Ovary (tissue), 9 donors: ENCODE results near the gene PEX5. TPM values are rescaled to one million over a fixed set of nuclear protein-coding genes. Genes with fewer than 3 reads are reported as not detected.
"Not testable (repeated sequence)": the region's sequence is repeated elsewhere in the genome, so short reads cannot be mapped to it uniquely, and the experiment has no call there.

Experiments
- DNase-seq, 5 donors: peaks; one replicate each; pipeline ENCODE4 v3.0.0-alpha.2; 2019 to 2020
- H3K27ac ChIP-seq, 2 donors: fragments of 200-600 bp; one replicate each; pipeline versions ENCODE4 v1.5.1 to v1.8.0; 2019 to 2022
- H3K27me3 ChIP-seq: fragments of 200-600 bp; one replicate; pipeline ENCODE4 v1.8.0; 2022
- H3K36me3 ChIP-seq: fragments of 200-600 bp; sonication (generic); one replicate; pipeline ENCODE4 v1.5.1; 2019
- H3K4me1 ChIP-seq: one replicate; pipeline ENCODE4 v1.8.1; 2013; ENCODE audit warnings: mild to moderate bottlenecking, moderate library complexity; ENCODE audit not compliant: insufficient read depth
- H3K4me3 ChIP-seq: fragments of 200-600 bp; sonication (generic); one replicate; pipeline ENCODE4 v1.5.1; 2017
- H3K9me3 ChIP-seq, 2 donors: fragments of 200-600 bp in 1 of 2; sonication (generic) in 1 of 2; one replicate each; pipeline versions ENCODE4 v1.5.1 to v1.8.1; 2013 to 2019; ENCODE audit warnings: mild to moderate bottlenecking in 1 of 2, moderate library complexity in 1 of 2
- EP300 ChIP-seq: sonication (generic); formaldehyde crosslinking; IDR thresholded peaks from one replicate; pipeline ENCODE4 v1.6.1; 2017; ENCODE audit warnings: antibody characterized with exemption
- POLR2A ChIP-seq: fragments of 450-650 bp; IDR thresholded peaks from one replicate; pipeline ENCODE4 v1.6.1; 2017; ENCODE audit warnings: antibody characterized with exemption, mild to moderate bottlenecking, moderate library complexity
- WGBS, 3 donors: extraction: QIAGEN DNeasy Blood & Tissue Kit in 1 of 3; methylation state at CpG; one replicate each; pipeline versions ENCODE4 v1.1.5 to v1.1.7; 2013 to 2017; 5-methylcytosine and 5-hydroxymethylcytosine counted together
- intact Hi-C, 4 donors: fragments of 100-400 bp; cut with DNase I; formaldehyde crosslinking; loops; one replicate each; pipeline versions ENCODE4 v1.11.0 to v1.15.1; 2022 to 2023
- polyA plus RNA-seq, 2 donors: library from polyadenylated mRNA; stranded (reverse); fragments of 200-250 nt in 1 of 2; fragments of 350-450 nt in 1 of 2; fragmentation: Illumina TruSeq in 1 of 2; extraction: RNeasy Lipid Tissue Mini Kit (QIAGEN cat#74804) in 1 of 2; gene quantifications; one replicate each; pipeline ENCODE4 v1.2.3, GENCODE V29; 2013 to 2014
- total RNA-seq, 7 donors: library from RNA; depleted of rRNA in 2 of 7; stranded (reverse); fragments of >200 nt in 2 of 7; fragmentation: NEBNext Ultra II Directional in 3 of 7; extraction: Animal tissue kit (Norgen Biotek cat#: 25700) in 3 of 7; gene quantifications; one replicate each; pipeline versions ENCODE4 v1.1.0 to v1.2.4, GENCODE V29; 2016 to 2023
- TF ChIP-seq, protein P1 (sequence below), 3 donors: fragments of 450-650 bp in 2 of 3; fragments of 200-600 bp in 1 of 3; IDR thresholded peaks; one replicate each; pipeline versions ENCODE4 v1.5.1 to v1.8.0; 2016 to 2022; ENCODE audit warnings: antibody characterized with exemption in 3 of 3, mild to moderate bottlenecking in 1 of 3
- donor health status: DM: no; HTN: no; CAD: no; lungs with moderate emphysema.
- donor health status: DM: no; HTN: no; CAD: no.
- donor health status: Bipolar disorder and iron deficiency.
- donor health status: DM: yes; HTN: yes; CAD: no.
- donor health status: DM: no; HTN: no; CAD: no.
- donor health status: DM: yes; HTN: yes; CAD: no.

Gene PEX5
- total and polyA plus RNA-seq, 9 donors = 23.0 to 71.4 (median 58.1) TPM

DNA sequence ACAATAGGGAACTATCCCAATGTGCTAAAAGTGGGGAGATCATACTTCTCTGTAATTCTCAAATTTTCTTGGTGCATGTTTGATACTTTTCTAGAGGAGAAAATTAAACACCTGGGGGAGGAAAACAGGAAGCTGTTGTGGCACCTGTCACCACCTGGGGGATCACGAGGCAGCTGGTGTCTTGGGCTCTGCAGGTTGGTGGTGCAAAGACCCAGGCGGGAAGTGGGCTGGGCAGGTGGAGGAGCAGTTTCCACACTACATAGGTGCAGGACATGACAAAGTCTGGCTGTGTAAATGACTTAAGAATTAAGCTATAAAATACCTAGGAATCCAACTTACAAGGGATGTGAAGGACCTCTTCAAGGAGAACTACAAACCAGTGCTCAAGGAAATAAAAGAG, 23.2 kb downstream of the PEX5 start:
- Histone ChIP-seq H3K27ac (no peak overlapping the region), H3K4me1 (no peaks in the 10 kb centered on the region), H3K36me3 (peaks cover 7% of the 10 kb centered on the region), H3K4me3 (no peak overlapping the region), H3K9me3 (no peaks in the 10 kb centered on the region), H3K27me3 (no peaks in the 10 kb centered on the region)
- no peak for DNase-seq
- WGBS, 3 donors = 93 to 100% (median 94%) methylated on average over 2 of the region's 2 CpGs
- intact Hi-C loops = no loop called here
- no peak for TF ChIP-seq EP300
- TF ChIP-seq, protein P1, sequence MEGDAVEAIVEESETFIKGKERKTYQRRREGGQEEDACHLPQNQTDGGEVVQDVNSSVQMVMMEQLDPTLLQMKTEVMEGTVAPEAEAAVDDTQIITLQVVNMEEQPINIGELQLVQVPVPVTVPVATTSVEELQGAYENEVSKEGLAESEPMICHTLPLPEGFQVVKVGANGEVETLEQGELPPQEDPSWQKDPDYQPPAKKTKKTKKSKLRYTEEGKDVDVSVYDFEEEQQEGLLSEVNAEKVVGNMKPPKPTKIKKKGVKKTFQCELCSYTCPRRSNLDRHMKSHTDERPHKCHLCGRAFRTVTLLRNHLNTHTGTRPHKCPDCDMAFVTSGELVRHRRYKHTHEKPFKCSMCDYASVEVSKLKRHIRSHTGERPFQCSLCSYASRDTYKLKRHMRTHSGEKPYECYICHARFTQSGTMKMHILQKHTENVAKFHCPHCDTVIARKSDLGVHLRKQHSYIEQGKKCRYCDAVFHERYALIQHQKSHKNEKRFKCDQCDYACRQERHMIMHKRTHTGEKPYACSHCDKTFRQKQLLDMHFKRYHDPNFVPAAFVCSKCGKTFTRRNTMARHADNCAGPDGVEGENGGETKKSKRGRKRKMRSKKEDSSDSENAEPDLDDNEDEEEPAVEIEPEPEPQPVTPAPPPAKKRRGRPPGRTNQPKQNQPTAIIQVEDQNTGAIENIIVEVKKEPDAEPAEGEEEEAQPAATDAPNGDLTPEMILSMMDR (IDR thresholded peaks at IDR 0.05) = no peak

DNA sequence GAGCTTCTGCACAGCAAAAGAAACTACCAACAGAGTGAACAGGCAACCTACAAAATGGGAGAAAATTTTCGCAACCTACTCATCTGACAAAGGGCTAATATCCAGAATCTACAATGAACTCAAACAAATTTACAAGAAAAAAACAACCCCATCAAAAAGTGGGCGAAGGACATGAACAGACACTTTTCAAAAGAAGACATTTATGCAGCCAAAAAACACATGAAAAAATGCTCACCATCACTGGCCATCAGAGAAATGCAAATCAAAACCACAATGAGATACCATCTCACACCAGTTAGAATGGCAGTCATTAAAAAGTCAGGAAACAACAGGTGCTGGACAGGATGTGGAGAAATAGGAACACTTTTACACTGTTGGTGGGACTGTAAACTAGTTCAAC, 24.3 kb downstream of the PEX5 start:
- H3K4me3 ChIP-seq, H3K9me3 ChIP-seq, H3K27ac ChIP-seq, DNase-seq, intact Hi-C loops, H3K36me3 ChIP-seq, H3K27me3 ChIP-seq, H3K4me1 ChIP-seq: not testable (repeated sequence)
- WGBS, 3 donors = 100% methylated on average over 2 of the region's 2 CpGs; no CpG with 5 or more reads in 2 of the 3 donors

DNA sequence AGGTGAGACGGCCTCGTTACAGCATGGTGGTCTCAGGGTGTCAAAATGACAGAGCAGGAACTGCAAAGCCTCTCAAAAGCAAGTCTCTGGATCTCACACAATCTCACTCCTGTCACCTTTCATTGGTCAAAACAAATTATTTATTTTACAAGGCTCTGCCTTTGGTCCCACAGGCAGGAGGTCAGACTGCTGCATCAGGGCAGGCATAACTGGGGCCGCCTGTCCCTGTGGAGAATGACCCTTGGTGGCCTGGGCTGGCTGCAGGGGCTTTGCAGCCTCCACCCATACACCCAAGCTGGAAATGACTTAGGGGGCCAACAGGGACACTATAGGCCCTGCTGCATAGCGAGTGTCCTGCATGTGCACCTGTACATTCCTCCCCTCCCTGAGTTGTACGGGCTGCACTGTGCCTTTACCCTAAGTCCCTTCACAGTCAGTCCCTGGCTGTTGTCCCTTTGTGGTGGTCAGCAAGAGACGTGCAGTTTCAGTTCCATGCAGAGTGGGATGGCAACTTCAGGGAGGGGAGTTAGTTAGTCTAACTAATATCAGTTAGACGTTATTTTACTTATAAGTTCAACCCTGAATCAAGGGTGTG, 28.1 kb downstream of the PEX5 start:
- intact Hi-C loops = no loop called here
- 46 to 63% (median 54%) methylated on average over 7 of the region's 7 CpGs for WGBS, 3 donors

DNA sequence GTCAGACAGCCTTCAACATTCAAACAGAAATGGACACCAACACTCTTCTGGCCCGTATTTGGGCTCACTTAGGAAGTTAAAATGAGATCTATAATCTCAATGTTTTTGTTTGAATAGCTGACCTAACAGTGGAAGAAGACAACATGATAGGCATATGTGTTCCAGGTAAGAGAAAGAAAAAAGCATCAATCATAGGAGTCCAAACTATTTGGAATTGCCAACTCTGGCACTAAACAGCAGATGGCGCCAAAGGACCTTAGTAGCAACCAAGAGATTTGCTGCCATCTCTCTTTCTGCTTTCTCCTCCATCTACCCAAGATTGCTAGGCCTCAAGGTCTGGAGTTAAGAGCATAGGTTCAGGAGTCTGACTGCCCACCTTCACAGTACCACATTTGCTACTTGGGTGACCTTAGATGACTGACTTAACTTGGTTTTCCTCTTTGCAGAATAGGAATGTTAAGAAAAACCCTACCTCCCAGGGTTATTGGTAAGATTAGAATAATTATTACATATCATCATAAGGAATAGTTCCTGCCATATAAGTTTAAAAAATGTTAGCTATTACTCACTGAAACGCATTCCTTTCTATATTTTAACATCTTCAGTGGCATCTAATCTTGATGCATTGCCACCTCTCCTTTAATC, 30.2 kb downstream of the PEX5 start:
- no peaks in the 10 kb centered on the region for H3K36me3 ChIP-seq
- no peak overlapping the region for H3K27ac ChIP-seq
- intact Hi-C loops = loop anchor here in 3 of 4 donors (5.0 to 10.0 kb wide), 2 partner anchors 415 to 418 kb away; no protein-coding TSS in a partner anchor
- no peak overlapping the region for H3K4me3 ChIP-seq
- 21 to 26% (median 22%) methylated on average over 3 of the region's 3 CpGs for WGBS, 3 donors
- H3K4me1 ChIP-seq = no peaks in the 10 kb centered on the region
- no peaks in the 10 kb centered on the region for H3K27me3 ChIP-seq
- no peak for TF ChIP-seq EP300
- TF ChIP-seq, protein P1 (IDR thresholded peaks at IDR 0.05) = peak in 2 of 3 donors; percentile 45 to 52
- peak; percentile 20 to 65 (median 52) for DNase-seq
- no peaks in the 10 kb centered on the region for H3K9me3 ChIP-seq

More for the DNA sequence above, 28.1 kb downstream of the PEX5 start:
- Histone ChIP-seq H3K4me3 (no peak overlapping the region), H3K27ac (no peak overlapping the region), H3K9me3 (no peaks in the 10 kb centered on the region), H3K36me3 (no peaks in the 10 kb centered on the region), H3K4me1 (no peaks in the 10 kb centered on the region), H3K27me3 (no peaks in the 10 kb centered on the region)
- no peak for DNase-seq
- TF ChIP-seq, protein P1 (IDR thresholded peaks at IDR 0.05) = no peak
- TF ChIP-seq POLR2A = no peak
- TF ChIP-seq EP300 = no peak

DNA sequence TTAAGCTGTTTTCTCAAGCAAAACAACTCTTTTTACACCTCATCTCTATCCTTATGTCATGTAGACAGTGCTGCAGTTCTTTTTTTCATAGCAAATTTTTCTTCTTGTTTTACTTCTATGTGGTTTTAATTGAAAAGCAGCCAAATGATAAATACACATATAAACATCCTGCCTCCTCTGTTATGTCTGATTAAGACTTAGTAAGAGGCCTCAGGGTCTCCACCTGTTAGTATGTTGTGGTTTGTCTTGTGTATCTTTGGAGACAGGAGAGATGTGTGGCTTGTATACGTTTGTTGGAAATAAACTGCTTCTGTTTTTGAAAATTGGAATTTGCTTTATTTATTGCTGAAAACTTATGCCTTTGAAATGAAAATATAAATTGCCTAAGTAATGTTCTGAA, 32.0 kb downstream of the PEX5 start:
- no peak overlapping the region for H3K27ac ChIP-seq
- intact Hi-C loops = loop anchor here in 3 of 4 donors (5.0 to 10.0 kb wide), 2 partner anchors 413 to 416 kb away; no protein-coding TSS in a partner anchor
- WGBS, 3 donors = 24 to 52% (median 50%) methylated on average over 1 of the region's 1 CpG
- no peaks in the 10 kb centered on the region for H3K4me1 ChIP-seq
- DNase-seq = no peak
- H3K36me3 ChIP-seq = no peaks in the 10 kb centered on the region
- H3K4me3 ChIP-seq = no peak overlapping the region
- H3K9me3 ChIP-seq = no peaks in the 10 kb centered on the region
- TF ChIP-seq POLR2A = no peak
- TF ChIP-seq, protein P1 (IDR thresholded peaks at IDR 0.05) = no peak
- TF ChIP-seq EP300 = no peak
- no peaks in the 10 kb centered on the region for H3K27me3 ChIP-seq
